ENCODE data around the gene AAGAB.

DNA sequence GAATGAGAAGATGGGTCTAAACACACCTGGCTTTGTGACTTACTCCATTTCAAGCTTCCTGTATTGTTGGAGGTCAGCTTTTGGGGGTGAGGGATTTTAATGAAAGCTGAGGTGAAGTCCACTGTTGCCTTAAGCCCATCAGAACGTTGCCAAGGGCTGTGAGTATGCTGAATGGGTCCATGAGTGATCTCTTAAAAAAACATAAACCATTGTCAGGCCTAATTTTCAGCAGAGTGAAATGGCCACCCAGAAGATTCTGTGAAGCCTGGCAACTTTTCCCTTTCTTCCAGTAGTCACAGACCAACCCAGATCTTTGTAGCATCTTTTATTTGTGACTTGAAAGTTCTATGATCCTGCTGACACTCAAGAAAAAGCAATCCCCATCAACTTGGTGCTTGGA, 102.0 kb downstream of the AAGAB start:
- no peak for TF ChIP-seq POLR2A (IDR thresholded peaks at IDR 0.05)
- TF ChIP-seq, protein P1, sequence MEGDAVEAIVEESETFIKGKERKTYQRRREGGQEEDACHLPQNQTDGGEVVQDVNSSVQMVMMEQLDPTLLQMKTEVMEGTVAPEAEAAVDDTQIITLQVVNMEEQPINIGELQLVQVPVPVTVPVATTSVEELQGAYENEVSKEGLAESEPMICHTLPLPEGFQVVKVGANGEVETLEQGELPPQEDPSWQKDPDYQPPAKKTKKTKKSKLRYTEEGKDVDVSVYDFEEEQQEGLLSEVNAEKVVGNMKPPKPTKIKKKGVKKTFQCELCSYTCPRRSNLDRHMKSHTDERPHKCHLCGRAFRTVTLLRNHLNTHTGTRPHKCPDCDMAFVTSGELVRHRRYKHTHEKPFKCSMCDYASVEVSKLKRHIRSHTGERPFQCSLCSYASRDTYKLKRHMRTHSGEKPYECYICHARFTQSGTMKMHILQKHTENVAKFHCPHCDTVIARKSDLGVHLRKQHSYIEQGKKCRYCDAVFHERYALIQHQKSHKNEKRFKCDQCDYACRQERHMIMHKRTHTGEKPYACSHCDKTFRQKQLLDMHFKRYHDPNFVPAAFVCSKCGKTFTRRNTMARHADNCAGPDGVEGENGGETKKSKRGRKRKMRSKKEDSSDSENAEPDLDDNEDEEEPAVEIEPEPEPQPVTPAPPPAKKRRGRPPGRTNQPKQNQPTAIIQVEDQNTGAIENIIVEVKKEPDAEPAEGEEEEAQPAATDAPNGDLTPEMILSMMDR (IDR thresholded peaks at IDR 0.05 in 4 of 5, conservative IDR thresholded peaks at IDR 0.05 in 1 of 5), result no peak
